ENCODE data around the gene TCAIM. TPM values are rescaled to one million over a fixed set of nuclear protein-coding genes. Genes with fewer than 3 reads are reported as not detected.

Gene TCAIM
- total RNA-seq, 2 donors from 2014 or later = 36.2 to 39.7 TPM

- H3K27me3 ChIP-seq (replicated peaks; ENCODE audit: insufficient read depth) = no peaks in the 10 kb centered on the region
- 93% methylated on average over 13 of the region's 14 CpGs for WGBS
- no peak overlapping the region for H3K4me3 ChIP-seq
- H3K36me3 ChIP-seq = no peaks in the 10 kb centered on the region
- H3K9me3 ChIP-seq = no peaks in the 10 kb centered on the region
- no peak for DNase-seq (ENCODE audit: low spot score)
- TF ChIP-seq POLR2A (IDR thresholded peaks at IDR 0.05) (no peak), POLR2AphosphoS5 (IDR thresholded peaks at IDR 0.05) (no peak), CTCF (IDR thresholded peaks at IDR 0.05) (no peak)
- intact Hi-C loops (cut with DNase I) = no loop called here
- H3K27ac ChIP-seq = no peak overlapping the region
- no peaks in the 10 kb centered on the region for H3K4me1 ChIP-seq (replicated peaks)
Measured at GRCh38 chr3:44419923-44420650, 81.5 kb downstream of the TCAIM start.

GRCh38 chr3:44420676-44421075 lies 82.1 kb downstream of the TCAIM start:
- WGBS = 69% methylated on average over 1 of the region's 1 CpG
- TF ChIP-seq CTCF (IDR thresholded peaks at IDR 0.05) = no peak
- no peak for TF ChIP-seq POLR2A (IDR thresholded peaks at IDR 0.05)
- no peak for TF ChIP-seq POLR2AphosphoS5 (IDR thresholded peaks at IDR 0.05)
- Histone ChIP-seq H3K36me3 (no peaks in the 10 kb centered on the region), H3K9me3 (no peaks in the 10 kb centered on the region), H3K4me3 (no peak overlapping the region), H3K27me3 (replicated peaks; ENCODE audit: insufficient read depth) (no peaks in the 10 kb centered on the region), H3K27ac (no peak overlapping the region), H3K4me1 (replicated peaks) (no peaks in the 10 kb centered on the region)
- no peak for DNase-seq (ENCODE audit: low spot score)
- intact Hi-C loops (cut with DNase I) = no loop called here

GRCh38 chr3:44421280-44421679 lies 82.7 kb downstream of the TCAIM start:
- 92% methylated on average over 6 of the region's 6 CpGs for WGBS
- Histone ChIP-seq H3K27ac (no peak overlapping the region), H3K4me3 (no peak overlapping the region), H3K9me3 (no peaks in the 10 kb centered on the region), H3K36me3 (no peaks in the 10 kb centered on the region), H3K27me3 (replicated peaks; ENCODE audit: insufficient read depth) (no peaks in the 10 kb centered on the region), H3K4me1 (replicated peaks) (no peaks in the 10 kb centered on the region)
- no peak for TF ChIP-seq CTCF (IDR thresholded peaks at IDR 0.05)
- TF ChIP-seq POLR2AphosphoS5 (IDR thresholded peaks at IDR 0.05) = no peak
- TF ChIP-seq POLR2A (IDR thresholded peaks at IDR 0.05) = no peak
- intact Hi-C loops (cut with DNase I) = no loop called here
- DNase-seq (ENCODE audit: low spot score) = no peak

GRCh38 chr3:44424758-44425157 lies 86.2 kb downstream of the TCAIM start:
- DNase-seq (ENCODE audit: low spot score) = no peak
- intact Hi-C loops (cut with DNase I) = no loop called here
- Histone ChIP-seq H3K9me3 (no peaks in the 10 kb centered on the region), H3K27ac (no peak overlapping the region), H3K27me3 (replicated peaks; ENCODE audit: insufficient read depth) (no peaks in the 10 kb centered on the region), H3K4me3 (no peak overlapping the region), H3K4me1 (replicated peaks) (no peaks in the 10 kb centered on the region), H3K36me3 (no peaks in the 10 kb centered on the region)
- 69% methylated on average over 3 of the region's 3 CpGs for WGBS
- TF ChIP-seq CTCF (IDR thresholded peaks at IDR 0.05) (no peak), POLR2AphosphoS5 (IDR thresholded peaks at IDR 0.05) (no peak)

GRCh38 chr3:44427683-44428082 lies 89.1 kb downstream of the TCAIM start:
- 89% methylated on average over 3 of the region's 3 CpGs for WGBS
- no peak for TF ChIP-seq CTCF (IDR thresholded peaks at IDR 0.05)
- TF ChIP-seq POLR2AphosphoS5 (IDR thresholded peaks at IDR 0.05) = no peak
- TF ChIP-seq POLR2A (IDR thresholded peaks at IDR 0.05) = no peak
- Histone ChIP-seq H3K9me3 (no peaks in the 10 kb centered on the region), H3K27ac (no peak overlapping the region), H3K4me1 (replicated peaks) (no peaks in the 10 kb centered on the region), H3K4me3 (no peak overlapping the region), H3K27me3 (replicated peaks; ENCODE audit: insufficient read depth) (no peaks in the 10 kb centered on the region), H3K36me3 (no peaks in the 10 kb centered on the region)
- DNase-seq (ENCODE audit: low spot score) = no peak
- intact Hi-C loops (cut with DNase I) = no loop called here

All from prostate gland (tissue), 2 donors.